ENCODE measurements around the gene SASH1.

DNA sequence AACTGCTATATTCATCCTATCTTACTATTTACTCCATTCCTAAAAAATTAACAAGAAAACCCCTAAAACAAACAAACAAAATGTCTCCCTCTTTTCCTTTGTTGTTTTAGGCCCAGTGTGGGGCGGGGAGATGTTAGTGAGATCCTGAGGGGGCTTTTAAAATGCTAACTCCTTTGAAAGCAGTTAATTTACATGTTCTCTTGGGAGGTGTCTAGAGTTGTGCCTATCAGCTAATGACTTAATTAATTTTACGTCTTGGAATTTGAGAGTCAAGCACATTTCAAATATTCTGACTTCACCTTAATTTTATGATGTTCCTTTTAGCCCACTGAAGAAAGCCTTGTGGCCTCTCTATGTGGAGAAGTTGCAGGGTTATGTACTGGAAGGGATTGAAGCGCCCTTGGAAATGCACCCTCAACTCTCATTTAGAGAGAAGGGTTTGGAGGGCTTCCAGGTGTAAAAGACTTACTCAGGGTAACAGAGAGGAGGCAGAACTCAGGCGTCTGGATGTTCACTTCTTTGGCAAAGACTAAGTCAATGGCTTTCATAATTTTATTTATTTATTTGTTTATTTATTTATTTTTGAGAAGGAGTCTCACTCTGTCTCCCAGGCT lies 4.9 kb downstream of the SASH1 start:
- TF ChIP-seq POLR2A (IDR thresholded peaks at IDR 0.05; ENCODE audit: low read length), result no peak
- no peak for TF ChIP-seq GATA1 (IDR thresholded peaks at IDR 0.05; ENCODE audit: low read depth, low read length)
